ENCODE measurements around the gene PDPK1. TPM values are rescaled to one million over a fixed set of nuclear protein-coding genes. Genes with fewer than 3 reads are reported as not detected.

PDPK1 gene
- total RNA-seq, 4 donors from 2014 or later = 28.6 to 41.7 (median 32.4) TPM

GRCh38 chr16:2515180-2515851 is 22.5 kb upstream of the PDPK1 start:
- WGBS, 2 donors = 19 to 24% methylated on average over 12 to 14 of the region's 14 CpGs
- peaks cover 0 to 11% (median 0%) of the 10 kb centered on the region in 3 donors for H3K36me3 ChIP-seq
- TF ChIP-seq EP300 (IDR thresholded peaks at IDR 0.05) (no peak), CTCF (IDR thresholded peaks at IDR 0.05) (no peak), POLR2A (IDR thresholded peaks at IDR 0.05) (no peak)
- no peaks in the 10 kb centered on the region for H3K9me3 ChIP-seq
- H3K27ac ChIP-seq = peak overlapping the region; percentile 92 to 100 (median 98)
- peaks cover 0 to 77% (median 57%) of the 10 kb centered on the region in 4 donors for H3K4me1 ChIP-seq
- DNase-seq (ENCODE audit: low spot score in 2 of 2) = no peak
- peak overlapping the region; percentile 77 to 99 (median 94) for H3K4me3 ChIP-seq
- H3K27me3 ChIP-seq = no peaks in the 10 kb centered on the region

- peak overlapping the region in 1 of 4 donors; percentile 94 for H3K4me3 ChIP-seq
- 58 to 65% methylated on average over 11 of the region's 11 CpGs for WGBS, 2 donors
- peak overlapping the region in 3 of 4 donors; percentile 98 to 100 (median 99) for H3K27ac ChIP-seq
- no peak for DNase-seq (ENCODE audit: low spot score in 2 of 2)
- H3K4me1 ChIP-seq = peaks cover 0 to 82% (median 66%) of the 10 kb centered on the region in 4 donors
- no peaks in the 10 kb centered on the region for H3K27me3 ChIP-seq
- TF ChIP-seq CTCF (IDR thresholded peaks at IDR 0.05) (peak in 1 of 5 experiments; percentile 14), POLR2A (IDR thresholded peaks at IDR 0.05) (no peak)
- no peaks in the 10 kb centered on the region for H3K9me3 ChIP-seq
- peaks cover 0 to 11% (median 0%) of the 10 kb centered on the region in 3 donors for H3K36me3 ChIP-seq
Measured at GRCh38 chr16:2516391-2517240, 21.2 kb upstream of the PDPK1 start.

- Histone ChIP-seq H3K4me3 (no peak overlapping the region), H3K27ac (peak overlapping the region in 3 of 4 donors; percentile 18 to 99 (median 98)), H3K27me3 (no peaks in the 10 kb centered on the region), H3K36me3 (peaks cover 0 to 25% (median 0%) of the 10 kb centered on the region in 3 donors), H3K4me1 (peaks cover 0 to 68% (median 61%) of the 10 kb centered on the region in 4 donors), H3K9me3 (no peaks in the 10 kb centered on the region)
- TF ChIP-seq POLR2A (IDR thresholded peaks at IDR 0.05) (no peak), CTCF (IDR thresholded peaks at IDR 0.05) (no peak), EP300 (IDR thresholded peaks at IDR 0.05) (no peak)
- 58 to 61% methylated on average over 10 to 12 of the region's 12 CpGs for WGBS, 2 donors
- no peak for DNase-seq (ENCODE audit: low spot score in 2 of 2)
Measured at GRCh38 chr16:2517954-2518605, 19.7 kb upstream of the PDPK1 start.

GRCh38 chr16:2518823-2519710 is 18.8 kb upstream of the PDPK1 start:
- H3K27ac ChIP-seq = peak overlapping the region; percentile 34 to 99 (median 83)
- 77 to 82% methylated on average over 25 to 30 of the region's 39 CpGs for WGBS, 2 donors
- TF ChIP-seq CTCF (IDR thresholded peaks at IDR 0.05) (no peak), POLR2A (IDR thresholded peaks at IDR 0.05) (no peak), EP300 (IDR thresholded peaks at IDR 0.05) (no peak)
- peaks cover 0 to 64% (median 59%) of the 10 kb centered on the region in 4 donors for H3K4me1 ChIP-seq
- no peaks in the 10 kb centered on the region for H3K27me3 ChIP-seq
- DNase-seq (ENCODE audit: low spot score in 2 of 2) = no peak
- H3K9me3 ChIP-seq = no peaks in the 10 kb centered on the region
- H3K4me3 ChIP-seq = peak overlapping the region in 1 of 4 donors; percentile 75
- H3K36me3 ChIP-seq = peaks cover 0 to 35% (median 0%) of the 10 kb centered on the region in 3 donors

Data from tibial nerve (tissue), 4 donors.